Dendritic cell treated with granulocyte-macrophage colony-stimulating factor and Interleukin-4, amounts not matched to agents 40 ng/mL and 50 ng/mL, for 4 days (primary cell): ENCODE measurements around the gene SKI.
"Not testable (repeated sequence)": the region's sequence is repeated elsewhere in the genome, so short reads cannot be mapped to it uniquely, and the experiment has no call there.

ENCODE experiments used
- H3K27ac Mint-ChIP-seq: one replicate; pipeline ENCODE4 v1.8.0; 2022; ENCODE audit warnings: mild to moderate bottlenecking, mixed read lengths
- H3K27me3 Mint-ChIP-seq: one replicate; pipeline ENCODE4 v1.8.0; 2022; ENCODE audit warnings: mild to moderate bottlenecking, mixed read lengths
- H3K36me3 Mint-ChIP-seq: one replicate; pipeline ENCODE4 v1.8.0; 2022; ENCODE audit warnings: low read depth, mixed read lengths
- H3K4me1 Mint-ChIP-seq: one replicate; pipeline ENCODE4 v1.8.0; 2022; ENCODE audit warnings: low read depth, mixed read lengths
- H3K4me3 Mint-ChIP-seq: one replicate; pipeline ENCODE4 v1.8.0; 2022; ENCODE audit warnings: mild to moderate bottlenecking, moderate library complexity, mixed read lengths
- H3K9me3 Mint-ChIP-seq: one replicate; pipeline ENCODE4 v1.8.0; 2022; ENCODE audit warnings: mixed read lengths
- intact Hi-C: fragments of 100-400 bp; cut with micrococcal nuclease; formaldehyde crosslinking; loops from one replicate; pipeline ENCODE4 v1.15.0; 2022

The SKI gene

DNA sequence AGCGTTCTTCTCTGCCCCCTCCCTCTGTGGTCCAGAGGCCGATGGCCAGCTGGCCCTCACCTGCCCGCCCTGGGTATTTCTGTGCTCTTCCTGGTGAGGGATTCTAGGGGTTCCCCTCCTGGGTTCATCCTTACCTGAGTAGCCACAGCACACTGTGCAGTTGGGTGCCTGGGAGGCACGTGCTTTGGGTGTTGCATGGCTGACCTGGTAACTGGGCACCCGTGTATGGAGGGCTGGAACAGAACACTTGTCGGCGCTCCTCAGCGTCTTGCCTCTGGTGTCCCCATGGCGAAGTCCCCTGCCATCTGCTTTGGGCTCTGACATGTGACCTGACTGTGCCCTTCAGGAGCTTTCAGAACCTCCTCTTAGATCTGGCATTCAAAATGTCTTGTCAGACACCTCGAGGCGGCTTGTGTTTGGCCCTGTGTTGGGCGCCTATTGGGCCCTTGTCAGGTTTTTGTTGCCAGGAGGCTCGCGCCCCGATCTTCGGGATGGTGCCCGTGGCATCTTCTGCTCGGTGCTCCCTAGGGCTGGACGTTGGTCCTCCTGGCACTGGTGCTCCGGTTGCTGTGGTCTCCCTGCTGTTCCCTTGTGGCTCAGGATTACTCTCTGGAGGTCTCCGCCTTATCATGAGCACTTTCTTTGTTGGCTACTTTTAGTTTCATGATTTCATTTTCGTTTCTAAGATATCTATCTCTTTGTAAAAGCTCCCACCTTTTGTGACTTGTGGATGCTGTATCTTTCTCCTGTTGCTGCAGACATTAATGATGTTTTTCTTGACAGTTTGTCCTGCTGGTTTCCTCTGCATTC, 28.5 kb downstream of the SKI start:
- no peak overlapping the region for H3K27ac Mint-ChIP-seq
- peaks cover 60% of the 10 kb centered on the region for H3K4me1 Mint-ChIP-seq
- no peaks in the 10 kb centered on the region for H3K9me3 Mint-ChIP-seq
- intact Hi-C loops, result loop anchor here (2.0 to 5.0 kb wide), 2 partner anchors 46 to 58 kb away; no protein-coding TSS in a partner anchor
- peaks cover 27% of the 10 kb centered on the region for H3K36me3 Mint-ChIP-seq
- no peak overlapping the region for H3K4me3 Mint-ChIP-seq
- no peaks in the 10 kb centered on the region for H3K27me3 Mint-ChIP-seq

DNA sequence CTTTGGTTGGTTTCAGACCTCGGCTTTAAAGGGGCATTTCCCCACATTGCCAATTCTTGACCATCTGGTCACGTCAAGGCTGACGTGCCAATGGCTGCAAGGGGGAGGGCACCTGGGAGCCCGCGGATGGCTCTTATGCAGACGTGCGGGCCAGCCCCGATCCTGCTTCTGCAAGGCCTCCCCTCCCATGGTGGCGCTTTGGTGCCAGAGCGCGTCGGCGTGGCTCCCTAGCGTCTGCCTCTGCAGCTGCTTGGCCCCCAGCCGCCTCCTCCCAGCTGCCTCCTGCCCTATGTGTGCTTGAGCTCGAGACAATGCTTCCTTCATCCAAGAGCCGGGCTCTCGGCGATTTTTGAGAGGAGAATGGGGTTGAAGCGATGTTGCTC, 29.1 kb downstream of the SKI start:
- peaks cover 30% of the 10 kb centered on the region for H3K36me3 Mint-ChIP-seq
- H3K27ac Mint-ChIP-seq, result no peak overlapping the region
- H3K27me3 Mint-ChIP-seq, result no peaks in the 10 kb centered on the region
- no peaks in the 10 kb centered on the region for H3K9me3 Mint-ChIP-seq
- peaks cover 61% of the 10 kb centered on the region for H3K4me1 Mint-ChIP-seq
- H3K4me3 Mint-ChIP-seq, result no peak overlapping the region
- intact Hi-C loops, result loop anchor here (2.0 to 5.0 kb wide), 2 partner anchors 45 to 58 kb away; no protein-coding TSS in a partner anchor

DNA sequence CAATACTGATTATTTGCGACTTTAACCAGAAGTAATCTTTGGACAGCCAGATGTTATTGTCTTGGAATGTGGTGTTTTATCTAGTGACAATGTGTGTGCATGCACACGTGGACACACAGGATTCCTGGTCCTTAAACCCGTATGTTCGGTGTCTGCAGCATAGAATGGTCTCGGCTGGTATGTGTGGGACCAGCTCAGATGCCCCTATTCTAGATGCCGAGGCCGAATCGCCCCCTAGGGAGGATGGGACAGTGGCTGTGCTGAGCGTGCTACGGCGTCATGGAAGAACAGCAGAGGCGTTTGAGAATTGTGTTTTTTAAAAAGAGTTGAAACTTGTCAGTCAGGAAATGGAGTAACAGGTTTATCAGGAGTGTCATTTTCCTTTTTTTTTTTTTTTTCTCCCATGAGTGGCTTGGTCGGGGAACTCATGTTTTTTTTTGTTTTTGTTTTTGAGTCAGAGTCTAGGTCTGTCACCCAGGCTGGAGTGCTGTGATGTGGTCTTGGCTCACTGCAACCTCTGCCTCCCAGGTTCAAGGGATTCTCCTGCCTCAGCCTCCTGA, 30.1 kb downstream of the SKI start:
- Mint-ChIP-seq H3K27ac (peak overlapping the region; percentile 63), H3K27me3 (no peaks in the 10 kb centered on the region), H3K36me3 (peaks cover 30% of the 10 kb centered on the region), H3K4me1 (peaks cover 61% of the 10 kb centered on the region), H3K9me3 (no peaks in the 10 kb centered on the region), H3K4me3 (no peak overlapping the region)
- intact Hi-C loops, result loop anchor here (5.0 kb wide), 1 partner anchor 44 kb away; no protein-coding TSS in a partner anchor

DNA sequence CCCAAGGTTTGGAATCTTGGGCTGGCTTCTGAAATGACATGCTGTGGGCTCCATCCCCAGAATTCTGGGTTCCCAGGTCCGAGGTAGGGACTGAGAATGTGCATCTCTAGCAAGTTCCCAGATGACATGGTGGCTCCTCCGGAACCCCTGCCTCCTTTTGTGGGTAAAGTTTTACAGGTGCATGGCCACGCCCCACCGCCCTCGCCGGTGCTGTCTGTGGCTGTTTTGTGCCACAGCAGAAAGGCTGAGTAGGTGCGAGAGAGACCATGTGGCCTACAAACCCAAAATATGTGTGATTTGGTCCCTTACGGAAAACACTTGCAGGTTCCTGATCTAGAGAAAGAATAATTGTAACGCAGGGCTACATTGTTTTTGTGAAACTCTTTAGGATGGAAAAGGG, 30.9 kb downstream of the SKI start:
- Mint-ChIP-seq H3K36me3 (peaks cover 30% of the 10 kb centered on the region), H3K4me1 (peaks cover 59% of the 10 kb centered on the region), H3K9me3 (no peaks in the 10 kb centered on the region), H3K27me3 (no peaks in the 10 kb centered on the region), H3K27ac (no peak overlapping the region), H3K4me3 (no peak overlapping the region)
- intact Hi-C loops, result loop anchor here (5.0 kb wide), 1 partner anchor 43 kb away; no protein-coding TSS in a partner anchor

- intact Hi-C loops, result loop anchor here (2.0 to 5.0 kb wide), 2 partner anchors 13 to 42 kb away; no protein-coding TSS in a partner anchor
- peak overlapping the region; percentile 70 for H3K27ac Mint-ChIP-seq
- no peaks in the 10 kb centered on the region for H3K27me3 Mint-ChIP-seq
- H3K4me1 Mint-ChIP-seq, result peaks cover 65% of the 10 kb centered on the region
- peak overlapping the region; percentile 45 for H3K4me3 Mint-ChIP-seq
- H3K9me3 Mint-ChIP-seq, result no peaks in the 10 kb centered on the region
- H3K36me3 Mint-ChIP-seq, result peaks cover 33% of the 10 kb centered on the region
Observed at GRCh38 chr1:2259668-2260402, 31.7 kb downstream of the SKI start.

GRCh38 chr1:2260470-2260869, 32.4 kb downstream of the SKI start:
- H3K27me3 Mint-ChIP-seq, H3K9me3 Mint-ChIP-seq: not testable (repeated sequence)
- Mint-ChIP-seq H3K27ac (peak overlapping the region; percentile 70), H3K4me3 (peak overlapping the region; percentile 45), H3K36me3 (peaks cover 39% of the 10 kb centered on the region), H3K4me1 (peaks cover 72% of the 10 kb centered on the region)
- intact Hi-C loops, result loop anchor here (2.0 kb wide), 1 partner anchor 14 kb away; no protein-coding TSS in a partner anchor

- H3K36me3 Mint-ChIP-seq, result peaks cover 40% of the 10 kb centered on the region
- no peak overlapping the region for H3K4me3 Mint-ChIP-seq
- H3K9me3 Mint-ChIP-seq, result no peaks in the 10 kb centered on the region
- intact Hi-C loops, result loop anchor here (2.0 kb wide), 1 partner anchor 14 kb away; no protein-coding TSS in a partner anchor
- H3K27ac Mint-ChIP-seq, result no peak overlapping the region
- H3K4me1 Mint-ChIP-seq, result peaks cover 75% of the 10 kb centered on the region
- no peaks in the 10 kb centered on the region for H3K27me3 Mint-ChIP-seq
Observed at GRCh38 chr1:2260917-2261316, 32.8 kb downstream of the SKI start.

DNA sequence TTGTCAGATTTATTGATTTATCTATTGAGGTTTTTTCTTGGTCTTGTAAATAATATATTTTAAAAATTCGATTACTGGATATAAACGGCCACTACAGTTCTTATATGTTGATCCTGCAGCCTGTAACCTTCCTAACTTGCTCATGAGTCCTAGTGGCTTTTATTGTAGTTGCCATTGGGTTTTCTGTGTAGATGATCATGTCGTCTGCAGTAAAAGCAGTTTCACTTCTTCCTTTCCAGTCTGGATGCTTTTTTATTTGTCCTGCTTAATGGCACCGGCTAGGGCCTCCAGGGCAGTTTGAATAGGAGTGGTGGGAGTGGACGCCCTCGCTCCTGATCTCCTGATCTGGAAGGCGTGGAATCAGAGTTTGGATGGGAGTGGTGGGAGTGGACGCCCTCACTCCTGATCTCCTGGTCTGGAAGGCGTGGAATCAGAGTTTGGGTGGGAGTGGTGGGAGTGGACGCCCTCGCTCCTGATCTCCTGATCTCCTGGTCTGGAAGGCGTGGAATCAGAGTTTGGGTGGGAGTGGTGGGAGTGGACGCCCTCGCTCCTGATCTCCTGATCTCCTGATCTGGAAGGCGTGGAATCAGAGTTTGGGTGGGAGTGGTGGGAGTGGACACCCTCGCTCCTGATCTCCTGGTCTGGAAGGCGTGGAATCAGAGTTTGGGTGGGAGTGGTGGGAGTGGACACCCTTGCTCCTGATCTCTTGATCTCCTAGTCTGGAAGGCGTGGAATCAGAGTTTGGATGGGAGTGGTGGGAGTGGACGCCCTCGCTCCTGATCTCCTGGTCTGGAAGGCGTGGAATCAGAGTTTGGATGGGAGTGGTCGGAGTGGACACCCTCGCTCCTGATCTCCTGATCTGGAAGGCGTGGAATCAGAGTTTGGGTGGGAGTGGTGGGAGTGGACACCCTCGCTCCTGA, 33.6 kb downstream of the SKI start:
- H3K4me3 Mint-ChIP-seq, result peak overlapping the region; percentile 59
- peaks cover 83% of the 10 kb centered on the region for H3K4me1 Mint-ChIP-seq
- H3K36me3 Mint-ChIP-seq, result peaks cover 48% of the 10 kb centered on the region
- intact Hi-C loops, result loop anchor here (2.0 kb wide), 1 partner anchor 15 kb away; no protein-coding TSS in a partner anchor
- H3K27ac Mint-ChIP-seq, result peak overlapping the region; percentile 41
- H3K9me3 Mint-ChIP-seq, H3K27me3 Mint-ChIP-seq: not testable (repeated sequence)

DNA sequence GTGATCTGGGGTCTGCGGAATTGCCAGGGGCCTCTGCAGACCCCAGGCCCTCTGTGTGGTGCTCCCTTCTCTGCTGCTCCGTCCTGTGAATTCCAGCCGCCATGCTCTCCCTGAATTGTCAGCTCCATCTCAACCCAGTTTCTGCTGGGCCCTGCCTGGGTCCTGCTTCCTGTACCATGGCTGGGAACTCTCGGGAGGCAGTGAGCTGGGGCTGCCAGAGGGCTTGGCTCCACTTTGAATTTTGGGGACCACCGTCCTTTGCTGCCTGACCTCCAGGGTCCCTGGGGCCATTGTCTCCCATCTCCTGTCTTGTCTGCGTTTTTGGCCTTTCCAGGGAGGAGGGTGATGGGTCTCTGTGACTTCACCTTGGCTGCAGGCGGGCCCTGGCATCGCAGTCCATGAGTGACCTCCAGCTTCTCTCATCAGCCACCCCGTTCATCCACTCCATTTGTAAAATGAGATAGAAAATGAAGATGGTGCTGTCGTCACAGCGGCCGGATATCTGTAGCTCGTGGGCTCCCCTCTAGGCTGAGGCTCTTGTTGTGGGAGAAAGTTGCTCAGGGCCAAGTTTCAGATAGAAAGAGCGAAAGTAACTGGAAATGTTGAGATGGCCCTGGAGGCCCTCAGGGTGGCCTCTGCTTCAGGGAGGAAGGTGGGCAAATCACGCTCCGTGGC, 38.3 kb downstream of the SKI start:
- Mint-ChIP-seq H3K27ac (no peak overlapping the region), H3K27me3 (no peaks in the 10 kb centered on the region), H3K9me3 (no peaks in the 10 kb centered on the region), H3K36me3 (peaks cover 56% of the 10 kb centered on the region), H3K4me3 (no peak overlapping the region), H3K4me1 (peaks cover 90% of the 10 kb centered on the region)
- intact Hi-C loops, result no loop called here

DNA sequence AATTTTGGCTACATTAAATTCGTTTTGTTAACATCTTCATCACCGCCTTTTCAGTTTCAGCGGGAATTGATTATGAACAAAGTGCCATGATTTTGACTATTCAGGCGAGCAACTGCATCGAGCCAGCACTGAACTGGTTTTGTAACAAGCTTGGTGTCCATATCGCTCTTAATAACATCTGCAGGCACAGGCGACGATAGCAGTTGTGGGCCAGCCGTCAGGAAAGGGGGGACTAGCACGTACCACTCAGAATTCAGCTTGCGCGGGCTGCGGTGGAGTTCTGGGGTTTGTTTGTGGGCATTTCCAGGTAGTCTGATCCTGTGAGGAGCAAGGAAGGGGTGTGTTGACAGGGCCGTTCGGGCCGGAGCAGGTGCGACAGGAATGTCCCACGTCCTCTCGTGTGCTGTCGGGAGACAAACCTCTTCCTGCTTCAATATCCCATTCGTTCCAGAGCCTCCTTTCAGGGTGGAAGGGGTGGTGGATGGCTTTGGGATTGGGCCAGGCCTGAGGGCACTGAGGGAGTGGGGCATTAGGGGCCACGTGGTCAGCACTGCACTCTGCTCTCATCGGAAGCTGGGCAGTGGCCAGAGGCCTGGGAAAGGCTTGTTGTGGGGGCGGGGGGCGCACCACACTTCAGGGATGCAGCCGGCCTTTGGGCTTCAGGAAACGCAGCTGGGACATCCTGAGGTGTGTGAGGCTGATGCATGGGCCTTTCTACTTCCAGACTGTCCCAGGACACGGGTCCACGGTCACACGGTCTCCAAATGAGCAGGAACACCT, 39.1 kb downstream of the SKI start:
- no peak overlapping the region for H3K4me3 Mint-ChIP-seq
- intact Hi-C loops, result no loop called here
- no peaks in the 10 kb centered on the region for H3K27me3 Mint-ChIP-seq
- peaks cover 90% of the 10 kb centered on the region for H3K4me1 Mint-ChIP-seq
- H3K36me3 Mint-ChIP-seq, result peaks cover 54% of the 10 kb centered on the region
- no peak overlapping the region for H3K27ac Mint-ChIP-seq
- H3K9me3 Mint-ChIP-seq, result no peaks in the 10 kb centered on the region

DNA sequence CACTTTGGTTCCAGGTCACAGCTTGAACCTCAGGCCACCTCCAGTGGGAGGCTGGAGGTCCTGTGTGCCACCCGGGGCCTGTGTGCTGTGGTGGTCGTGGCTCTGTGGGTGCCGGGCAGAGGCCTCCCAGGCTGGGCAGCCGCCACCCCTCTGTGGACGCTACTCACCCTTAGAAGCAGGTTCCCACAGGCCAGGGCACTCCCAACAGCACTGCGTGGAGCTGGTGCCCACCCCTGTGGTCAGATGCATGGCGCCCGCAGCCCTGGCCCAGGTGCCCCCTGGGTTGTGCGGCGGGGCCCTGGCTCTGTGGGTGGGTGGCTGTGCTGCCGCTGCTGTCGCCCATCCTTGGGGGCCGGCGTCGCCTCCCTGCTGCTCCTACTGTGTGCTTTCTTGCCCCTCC, 39.7 kb downstream of the SKI start:
- Mint-ChIP-seq H3K27ac (no peak overlapping the region), H3K4me3 (no peak overlapping the region), H3K27me3 (no peaks in the 10 kb centered on the region), H3K36me3 (peaks cover 57% of the 10 kb centered on the region), H3K9me3 (no peaks in the 10 kb centered on the region), H3K4me1 (peaks cover 87% of the 10 kb centered on the region)
- intact Hi-C loops, result no loop called here

DNA sequence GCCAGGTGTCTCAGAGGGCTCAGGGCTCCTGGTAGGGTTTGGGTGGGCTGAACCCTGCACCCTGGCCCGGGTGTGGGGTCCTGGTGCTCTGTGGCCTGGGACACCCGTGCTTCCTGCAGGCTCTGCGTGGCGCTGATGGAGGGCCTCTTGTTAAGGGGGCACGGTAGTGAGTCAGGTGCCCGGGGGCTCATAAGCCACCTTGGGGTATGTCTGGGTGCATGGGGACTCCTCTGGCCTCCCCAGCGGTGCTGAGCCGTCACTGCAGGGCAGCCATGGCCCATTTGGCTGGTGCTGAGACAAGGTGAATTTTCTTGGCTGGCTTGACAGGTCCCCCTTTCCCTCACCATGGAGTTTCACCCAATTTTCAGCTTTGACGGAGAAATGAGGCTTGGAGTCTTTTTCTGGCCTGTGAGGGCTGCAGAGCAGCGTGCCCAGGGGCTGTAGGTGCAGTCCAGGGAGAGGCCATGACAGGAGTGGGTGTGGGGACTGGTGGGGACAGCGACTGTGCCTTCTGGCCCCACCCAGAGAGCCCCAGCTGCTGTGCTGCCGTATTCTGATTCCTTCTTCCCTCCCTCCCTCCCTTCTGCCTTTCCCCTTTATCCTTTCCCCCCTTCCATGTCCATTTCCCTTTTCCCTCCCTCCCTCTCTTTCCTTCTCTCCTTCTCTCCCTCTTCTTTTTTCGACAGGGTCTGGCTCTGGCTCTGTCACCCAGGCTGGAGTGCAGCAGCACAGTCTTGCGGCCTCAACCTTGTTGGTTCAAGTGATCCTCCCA, 40.4 kb downstream of the SKI start:
- H3K4me3 Mint-ChIP-seq, result no peak overlapping the region
- peaks cover 87% of the 10 kb centered on the region for H3K4me1 Mint-ChIP-seq
- H3K9me3 Mint-ChIP-seq, result no peaks in the 10 kb centered on the region
- H3K36me3 Mint-ChIP-seq, result peaks cover 63% of the 10 kb centered on the region
- no peaks in the 10 kb centered on the region for H3K27me3 Mint-ChIP-seq
- no peak overlapping the region for H3K27ac Mint-ChIP-seq
- intact Hi-C loops, result no loop called here
